A549 (cell line): ENCODE measurements around the gene KCNMA1.

Source experiments
- BHLHE40 ChIP-seq: IDR thresholded peaks from 2 replicates; pipeline ENCODE4 v1.6.1; 2012; ENCODE audit warnings: low read depth, low read length, inconsistent platforms
- CEBPB ChIP-seq, 2 experiments: fragments of >200 bp in 1 of 2; sonication (Bioruptor Twin) in 1 of 2; formaldehyde crosslinking in 1 of 2; IDR thresholded peaks; 2 replicates each; pipeline ENCODE4 v1.6.1; 2012 to 2016
- CTCF ChIP-seq: fragments of >200 bp; sonication (Bioruptor Twin); formaldehyde crosslinking; IDR thresholded peaks from 3 replicates; pipeline ENCODE4 v1.5.1; 2016
- EP300 ChIP-seq, 2 experiments: fragments of >200 bp; sonication (Bioruptor Twin); formaldehyde crosslinking; IDR thresholded peaks; 2 replicates in 1 of 2; 3 replicates in 1 of 2; pipeline ENCODE4 v1.6.1; 2016 to 2017
- JUN ChIP-seq, 2 experiments: fragments of >200 bp; sonication (Bioruptor Twin); formaldehyde crosslinking; IDR thresholded peaks; 2 replicates in 1 of 2; 3 replicates in 1 of 2; pipeline ENCODE4 v1.6.1; 2016 to 2017
- MYC ChIP-seq: IDR thresholded peaks from 2 replicates; pipeline ENCODE4 v1.6.1; 2012; ENCODE audit warnings: mild to moderate bottlenecking, inconsistent platforms, low read length, improper control_type of control experiment, borderline replicate concordance
- NPAS2 ChIP-seq: fragments of 250-450 bp; sonication (Bioruptor Pico); IDR thresholded peaks from 2 replicates; pipeline ENCODE4 v1.8.0; 2022; ENCODE audit warnings: mild to moderate bottlenecking, moderate library complexity, borderline replicate concordance
- POLR2A ChIP-seq: IDR thresholded peaks from 2 replicates; pipeline ENCODE4 v1.6.1; 2012; ENCODE audit warnings: mild to moderate bottlenecking, low read length
- RAD21 ChIP-seq, 2 experiments: fragments of >200 bp in 1 of 2; sonication (Bioruptor Twin) in 1 of 2; formaldehyde crosslinking in 1 of 2; IDR thresholded peaks in 1 of 2; conservative IDR thresholded peaks in 1 of 2; 2 replicates in 1 of 2; 3 replicates in 1 of 2; pipeline ENCODE4 v1.6.1; 2012 to 2018; ENCODE audit warnings: inconsistent platforms in 1 of 2
- REST ChIP-seq: fragments of 200-600 bp; sonication (generic); IDR thresholded peaks from 2 replicates; pipeline ENCODE4 v1.6.1; 2016; ENCODE audit warnings: antibody characterized with exemption, mild to moderate bottlenecking, moderate library complexity
- RFX5 ChIP-seq: fragments of 450-650 bp; IDR thresholded peaks from 2 replicates; pipeline ENCODE4 v1.7.1; 2014; ENCODE audit warnings: antibody characterized with exemption, mild to moderate bottlenecking, moderate library complexity
- ZFP36 ChIP-seq: fragments of 450-650 bp; IDR thresholded peaks from 2 replicates; pipeline ENCODE4 v1.6.1; 2014; ENCODE audit warnings: borderline replicate concordance; ENCODE audit not compliant: partially characterized antibody

GRCh38 chr10:77090381-77091356, 546.9 kb downstream of the KCNMA1 start:
- TF ChIP-seq NPAS2: no peak
- TF ChIP-seq CTCF: no peak
- no peak for TF ChIP-seq CEBPB (IDR thresholded peaks at IDR 0.05)
- no peak for TF ChIP-seq ZFP36
- no peak for TF ChIP-seq REST
- TF ChIP-seq RFX5: no peak
- TF ChIP-seq MYC: no peak
- TF ChIP-seq EP300 (IDR thresholded peaks at IDR 0.05): no peak
- TF ChIP-seq RAD21 (conservative IDR thresholded peaks at IDR 0.05 in 1 of 2, IDR thresholded peaks at IDR 0.05 in 1 of 2): no peak
- TF ChIP-seq BHLHE40: no peak
- TF ChIP-seq JUN (IDR thresholded peaks at IDR 0.05): no peak
- no peak for TF ChIP-seq POLR2A
